IMR-90 (cell line): Measurements from ENCODE around the gene MALRD1. TPM values are rescaled to one million over a fixed set of nuclear protein-coding genes. Genes with fewer than 3 reads are reported as not detected.

Experiments used
- ATAC-seq: fragments of 200-7000 bp; cut with Tn5 transposase; 2 replicates; pipeline ENCODE4 v1.9.1; 2020; ENCODE audit warnings: low read depth, mild to moderate bottlenecking, moderate library complexity
- BruUV-seq: library from RNA; stranded (reverse); fragments of 400-500 nt; replicated peaks from 2 replicates; lab custom pipeline; 2021; lab: Mats Ljungman, UMichigan
- CTCF ChIA-PET: fragments of 300-600 bp; formaldehyde crosslinking; extraction: SDS; loops from one replicate; lab custom pipeline; 2021; ENCODE audit warnings: antibody characterized with exemption; lab: Yijun Ruan, JAX
- POLR2A ChIA-PET: fragments of 300-600 bp; sonication (Branson Sonifier 250); formaldehyde crosslinking; loops from one replicate; lab custom pipeline; 2022; ENCODE audit warnings: antibody characterized with exemption; ENCODE audit not compliant: unreplicated experiment; lab: Charles Lee
- DNase-seq: peaks from one replicate; pipeline ENCODE4 v3.0.0; 2013
- H2AFZ ChIP-seq: replicated peaks from 2 replicates; pipeline ENCODE3; 2013; ENCODE audit warnings: low read length, mild to moderate bottlenecking; ENCODE audit not compliant: poor library complexity
- H2AK5ac ChIP-seq: 2 replicates; pipeline ENCODE4 v1.6.1; 2013; ENCODE audit warnings: low read depth, low read length, inconsistent platforms
- H2AK9ac ChIP-seq: replicated peaks from 2 replicates; pipeline ENCODE3; 2013; ENCODE audit warnings: mild to moderate bottlenecking, low read depth, low read length, moderate library complexity; ENCODE audit not compliant: poor library complexity
- H2BK120ac ChIP-seq: 2 replicates; pipeline ENCODE4 v1.6.1; 2013; ENCODE audit warnings: low read depth, low read length, inconsistent platforms
- H2BK15ac ChIP-seq: 3 replicates; pipeline ENCODE4 v1.6.1; 2013; ENCODE audit warnings: low read depth, low read length, inconsistent platforms
- H2BK20ac ChIP-seq: 2 replicates; pipeline ENCODE4 v1.6.1; 2013; ENCODE audit warnings: low read depth, mild to moderate bottlenecking, inconsistent platforms, low read length, moderate library complexity
- H2BK5ac ChIP-seq: 2 replicates; pipeline ENCODE4 v1.6.1; 2013; ENCODE audit warnings: mild to moderate bottlenecking, low read depth, low read length, inconsistent platforms; ENCODE audit not compliant: poor library complexity, severe bottlenecking
- H3K14ac ChIP-seq: replicated peaks from 2 replicates; pipeline ENCODE4 v1.6.1; 2013; ENCODE audit warnings: low read depth, low read length, inconsistent platforms
- H3K18ac ChIP-seq: 2 replicates; pipeline ENCODE4 v1.6.1; 2013; ENCODE audit warnings: low read depth, low read length, control low read depth
- H3K23ac ChIP-seq: 2 replicates; pipeline ENCODE4 v1.6.1; 2013; ENCODE audit warnings: low read depth, low read length, inconsistent platforms
- H3K27ac ChIP-seq: 2 replicates; pipeline ENCODE4 v1.5.1; 2013; ENCODE audit warnings: mild to moderate bottlenecking, control low read depth, low read length; ENCODE audit not compliant: insufficient read depth
- H3K27me3 ChIP-seq: 2 replicates; pipeline ENCODE4 v1.6.1; 2013; ENCODE audit warnings: low read length; ENCODE audit not compliant: control insufficient read depth, insufficient read depth
- H3K36me3 ChIP-seq: 2 replicates; pipeline ENCODE4 v1.6.1; 2013; ENCODE audit warnings: low read length, mixed read lengths; ENCODE audit not compliant: control insufficient read depth, insufficient read depth
- H3K4ac ChIP-seq: 2 replicates; pipeline ENCODE4 v1.6.1; 2013; ENCODE audit warnings: low read depth, low read length, inconsistent platforms
- H3K4me1 ChIP-seq: 2 replicates; pipeline ENCODE4 v1.6.1; 2013; ENCODE audit warnings: low read length, mixed read lengths; ENCODE audit not compliant: control insufficient read depth, insufficient read depth
- H3K4me2 ChIP-seq: 2 replicates; pipeline ENCODE4 v1.6.1; 2013; ENCODE audit warnings: low read depth, mild to moderate bottlenecking, control low read depth, low read length, moderate library complexity
- H3K4me3 ChIP-seq: 2 replicates; pipeline ENCODE4 v1.5.1; 2013; ENCODE audit warnings: low read depth, mild to moderate bottlenecking, control low read depth, low read length, moderate library complexity; ENCODE audit not compliant: insufficient read depth
- H3K56ac ChIP-seq: 2 replicates; pipeline ENCODE4 v1.6.1; 2013; ENCODE audit warnings: low read length, inconsistent platforms; ENCODE audit not compliant: insufficient read depth; ENCODE audit errors: extremely low read depth
- H3K79me1 ChIP-seq, 2 experiments: 2 replicates each; pipeline ENCODE4 v1.6.1; 2013; ENCODE audit warnings: low read length in 2 of 2, inconsistent platforms in 1 of 2, low read depth in 1 of 2
- H3K9ac ChIP-seq: 2 replicates; pipeline ENCODE4 v1.6.1; 2013; ENCODE audit warnings: low read depth, low read length, control low read depth
- H3K9me1 ChIP-seq: 2 replicates; pipeline ENCODE4 v1.6.1; 2013; ENCODE audit warnings: low read length, inconsistent platforms; ENCODE audit not compliant: insufficient read depth
- H3K9me3 ChIP-seq: 2 replicates; pipeline ENCODE4 v1.6.1; 2013; ENCODE audit warnings: low read length; ENCODE audit not compliant: control insufficient read depth, insufficient read depth
- H4K20me1 ChIP-seq: 2 replicates; pipeline ENCODE4 v1.6.1; 2013; ENCODE audit warnings: low read length, inconsistent platforms; ENCODE audit not compliant: insufficient read depth
- H4K5ac ChIP-seq: 2 replicates; pipeline ENCODE4 v1.6.1; 2013; ENCODE audit warnings: mild to moderate bottlenecking, low read depth, low read length, control low read depth
- H4K8ac ChIP-seq, 2 experiments: 2 replicates each; pipeline ENCODE4 v1.6.1; 2013; ENCODE audit warnings: low read depth in 2 of 2, low read length in 2 of 2, control low read depth in 1 of 2, inconsistent platforms in 1 of 2
- H4K91ac ChIP-seq: 2 replicates; pipeline ENCODE4 v1.6.1; 2013; ENCODE audit warnings: low read depth, low read length, inconsistent platforms; ENCODE audit not compliant: insufficient read depth
- CEBPB ChIP-seq: IDR thresholded peaks from 2 replicates; pipeline ENCODE4 v1.6.1; 2012; ENCODE audit warnings: low read depth, low read length, improper control_type of control experiment
- CHD1 ChIP-seq: IDR thresholded peaks from 2 replicates; pipeline ENCODE4 v1.6.1; 2012; ENCODE audit warnings: low read depth, low read length, improper control_type of control experiment
- MAZ ChIP-seq: IDR thresholded peaks from 2 replicates; pipeline ENCODE4 v1.6.1; 2012; ENCODE audit warnings: low read depth, mild to moderate bottlenecking, low read length, improper control_type of control experiment, moderate library complexity, borderline replicate concordance
- dilution Hi-C: fragments of 300-500 bp; cut with HindIII; formaldehyde crosslinking; loops from one replicate; pipeline ENCODE4 v1.14.3; 2018; ENCODE audit warnings: low sequenced_read_pairs; ENCODE audit not compliant: unreplicated experiment
- in situ Hi-C: fragments of 300-500 bp; cut with MboI; formaldehyde crosslinking; loops from 3 replicates; pipeline ENCODE4 v1.14.3; 2019; ENCODE audit warnings: low sequenced_read_pairs, inconsistent platforms, mixed read lengths
- intact Hi-C: fragments of 100-400 bp; cut with micrococcal nuclease; formaldehyde crosslinking; loops from 2 replicates; pipeline ENCODE4 v1.10.0; 2022
- polyA plus RNA-seq, 3 experiments: library from polyadenylated mRNA; depleted of rRNA; stranded (reverse); fragments of >200 nt; gene quantifications; 2 replicates each; pipeline ENCODE4 v1.2.3, GENCODE V29; 2012; ENCODE audit warnings: low replicate concordance in 1 of 3
- total RNA-seq: library from RNA; depleted of rRNA; stranded (reverse); fragments of >200 nt; gene quantifications from 2 replicates; pipeline ENCODE4 v1.2.3, GENCODE V29; 2012

The MALRD1 gene
- total and polyA plus RNA-seq, 2 of the 4 experiments (the other 2 are of a cell fraction), result 0.34 to 1.1 TPM

- Histone ChIP-seq H3K4me2 (no peak overlapping the region), H4K8ac (no peak overlapping the region), H3K27me3 (no peaks in the 10 kb centered on the region), H3K4ac (no peak overlapping the region), H3K56ac (no peak overlapping the region), H2BK20ac (no peak overlapping the region), H3K36me3 (no peaks in the 10 kb centered on the region), H3K79me1 (no peaks in the 10 kb centered on the region), H3K23ac (no peak overlapping the region), H3K9me1 (no peaks in the 10 kb centered on the region), H2AK5ac (no peak overlapping the region), H4K20me1 (no peaks in the 10 kb centered on the region), H3K9ac (no peak overlapping the region), H3K4me3 (no peak overlapping the region), H2BK5ac (no peak overlapping the region), H2BK120ac (no peak overlapping the region), H2BK15ac (no peak overlapping the region), H3K9me3 (no peaks in the 10 kb centered on the region; the same call in 1 of the 2 replicates), H3K27ac (no peak overlapping the region), H3K14ac (no peak overlapping the region), H2AFZ (no peak overlapping the region), H4K5ac (no peak overlapping the region), H2AK9ac (no peak overlapping the region), H3K18ac (no peak overlapping the region), H4K91ac (no peak overlapping the region), H3K4me1 (no peaks in the 10 kb centered on the region)
- POLR2A ChIA-PET, result no interaction called here
- peak; percentile 40; the same call in 1 of the 2 replicates for ATAC-seq
- intact Hi-C loops, result no loop called here
- DNase-seq, result peak; percentile 50
- in situ Hi-C loops, result no loop called here
- TF ChIP-seq CHD1 (no peak), CEBPB (no peak), MAZ (no peak)
- BruUV-seq, result no TSS peak
- dilution Hi-C loops, result no loop called here
- CTCF ChIA-PET, result no interaction called here
Measured at GRCh38 chr10:19077276-19077675, 28.7 kb downstream of the MALRD1 start.
